ENCODE data around the gene CD22.

Gene CD22

GRCh38 chr19:35328851-35329285 lies at the start of gene CD22:
CD22 (plus strand) TSS chr19:35329187; CDS start chr19:35332041, 2,854 bp downstream.
- Histone ChIP-seq H3K9me3 (no peaks in the 10 kb centered on the region), H3K36me3 (no peaks in the 10 kb centered on the region), H3K4me1 (no peaks in the 10 kb centered on the region), H3K27me3 (peaks cover 0 to 48% of the 10 kb centered on the region in 2 donors), H3K4me3 (no peak within 1 kb of the TSS), H3K27ac (no peak within 1 kb of the TSS)
- DNase-seq = no peak
- TF ChIP-seq CTCF (IDR thresholded peaks at IDR 0.05) = no peak
- intact Hi-C loops (cut with DNase I; ENCODE audit: low total_unique reads) = no loop called here

GRCh38 chr19:35279374-35279773 lies 49.6 kb upstream of the CD22 start:
- no peaks in the 10 kb centered on the region for H3K9me3 ChIP-seq
- no peak for DNase-seq
- no peak overlapping the region for H3K27ac ChIP-seq
- H3K36me3 ChIP-seq = peaks cover 36 to 58% (median 43%) of the 10 kb centered on the region in 3 donors
- peaks cover 0 to 9% (median 1%) of the 10 kb centered on the region in 4 donors for H3K4me1 ChIP-seq
- no peak overlapping the region for H3K4me3 ChIP-seq
- intact Hi-C loops (cut with DNase I; ENCODE audit: low total_unique reads) = loop anchor here (10.0 kb wide), 1 partner anchor 215 kb away; no protein-coding TSS in a partner anchor
- no peak for TF ChIP-seq CTCF (IDR thresholded peaks at IDR 0.05)
- peaks cover 0 to 8% of the 10 kb centered on the region in 2 donors for H3K27me3 ChIP-seq

- Histone ChIP-seq H3K9me3 (no peaks in the 10 kb centered on the region), H3K4me3 (no peak overlapping the region), H3K36me3 (peaks cover 27 to 50% (median 38%) of the 10 kb centered on the region in 3 donors), H3K27ac (no peak overlapping the region), H3K27me3 (peaks cover 0 to 8% of the 10 kb centered on the region in 2 donors), H3K4me1 (peaks cover 0 to 9% (median 1%) of the 10 kb centered on the region in 4 donors)
- no peak for DNase-seq
- intact Hi-C loops (cut with DNase I; ENCODE audit: low total_unique reads) = loop anchor here (10.0 kb wide), 1 partner anchor 215 kb away; no protein-coding TSS in a partner anchor
- no peak for TF ChIP-seq CTCF (IDR thresholded peaks at IDR 0.05)
These were observed 48.8 kb upstream of the CD22 start for GRCh38 chr19:35279985-35280821.

- H3K4me3 ChIP-seq = no peak overlapping the region
- intact Hi-C loops (cut with DNase I; ENCODE audit: low total_unique reads) = no loop called here
- no peaks in the 10 kb centered on the region for H3K9me3 ChIP-seq
- TF ChIP-seq CTCF (IDR thresholded peaks at IDR 0.05) = no peak
- DNase-seq = no peak
- peaks cover 0 to 9% (median 1%) of the 10 kb centered on the region in 4 donors for H3K4me1 ChIP-seq
- H3K27ac ChIP-seq = no peak overlapping the region
- H3K27me3 ChIP-seq = peaks cover 0 to 8% of the 10 kb centered on the region in 2 donors
- peaks cover 19 to 41% (median 34%) of the 10 kb centered on the region in 3 donors for H3K36me3 ChIP-seq
These were observed 47.7 kb upstream of the CD22 start for GRCh38 chr19:35281303-35281702.

GRCh38 chr19:35284153-35285094 lies 44.6 kb upstream of the CD22 start:
- Histone ChIP-seq H3K4me1 (peaks cover 0 to 9% (median 1%) of the 10 kb centered on the region in 4 donors), H3K9me3 (no peaks in the 10 kb centered on the region), H3K36me3 (peaks cover 2 to 10% (median 3%) of the 10 kb centered on the region in 3 donors), H3K27me3 (peaks cover 0 to 8% of the 10 kb centered on the region in 2 donors), H3K27ac (no peak overlapping the region), H3K4me3 (no peak overlapping the region)
- intact Hi-C loops (cut with DNase I; ENCODE audit: low total_unique reads) = no loop called here
- DNase-seq = no peak
- no peak for TF ChIP-seq CTCF (IDR thresholded peaks at IDR 0.05)

Data from tibial artery (tissue), 4 donors.